Measurements from ENCODE around the gene CCK. TPM values are rescaled to one million over a fixed set of nuclear protein-coding genes. Genes with fewer than 3 reads are reported as not detected.
A peak's percentile ranks its signal among the peaks of the same experiment; 100 is the strongest.

The CCK gene
- total RNA-seq, 4 donors from 2014 or later: 1.6 TPM; not detected in 3

GRCh38 chr3:42235532-42235931 lies 30.5 kb downstream of the CCK start:
- DNase-seq (ENCODE audit: low spot score) (no peak), ATAC-seq (ENCODE audit: low FRiP score) (no peak)
- TF ChIP-seq, protein P1, sequence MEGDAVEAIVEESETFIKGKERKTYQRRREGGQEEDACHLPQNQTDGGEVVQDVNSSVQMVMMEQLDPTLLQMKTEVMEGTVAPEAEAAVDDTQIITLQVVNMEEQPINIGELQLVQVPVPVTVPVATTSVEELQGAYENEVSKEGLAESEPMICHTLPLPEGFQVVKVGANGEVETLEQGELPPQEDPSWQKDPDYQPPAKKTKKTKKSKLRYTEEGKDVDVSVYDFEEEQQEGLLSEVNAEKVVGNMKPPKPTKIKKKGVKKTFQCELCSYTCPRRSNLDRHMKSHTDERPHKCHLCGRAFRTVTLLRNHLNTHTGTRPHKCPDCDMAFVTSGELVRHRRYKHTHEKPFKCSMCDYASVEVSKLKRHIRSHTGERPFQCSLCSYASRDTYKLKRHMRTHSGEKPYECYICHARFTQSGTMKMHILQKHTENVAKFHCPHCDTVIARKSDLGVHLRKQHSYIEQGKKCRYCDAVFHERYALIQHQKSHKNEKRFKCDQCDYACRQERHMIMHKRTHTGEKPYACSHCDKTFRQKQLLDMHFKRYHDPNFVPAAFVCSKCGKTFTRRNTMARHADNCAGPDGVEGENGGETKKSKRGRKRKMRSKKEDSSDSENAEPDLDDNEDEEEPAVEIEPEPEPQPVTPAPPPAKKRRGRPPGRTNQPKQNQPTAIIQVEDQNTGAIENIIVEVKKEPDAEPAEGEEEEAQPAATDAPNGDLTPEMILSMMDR (IDR thresholded peaks at IDR 0.05): no peak

- TF ChIP-seq, protein P1 (IDR thresholded peaks at IDR 0.05): no peak
- DNase-seq (ENCODE audit: low spot score): no peak
- ATAC-seq (ENCODE audit: low FRiP score): no peak
Observed at GRCh38 chr3:42230860-42231259, 35.1 kb downstream of the CCK start.

GRCh38 chr3:42229942-42230688 lies 35.9 kb downstream of the CCK start:
- DNase-seq (ENCODE audit: low spot score) (no peak), ATAC-seq (ENCODE audit: low FRiP score) (no peak)
- TF ChIP-seq, protein P1 (IDR thresholded peaks at IDR 0.05): peak in 1 of 3 donors; percentile 6

DNA sequence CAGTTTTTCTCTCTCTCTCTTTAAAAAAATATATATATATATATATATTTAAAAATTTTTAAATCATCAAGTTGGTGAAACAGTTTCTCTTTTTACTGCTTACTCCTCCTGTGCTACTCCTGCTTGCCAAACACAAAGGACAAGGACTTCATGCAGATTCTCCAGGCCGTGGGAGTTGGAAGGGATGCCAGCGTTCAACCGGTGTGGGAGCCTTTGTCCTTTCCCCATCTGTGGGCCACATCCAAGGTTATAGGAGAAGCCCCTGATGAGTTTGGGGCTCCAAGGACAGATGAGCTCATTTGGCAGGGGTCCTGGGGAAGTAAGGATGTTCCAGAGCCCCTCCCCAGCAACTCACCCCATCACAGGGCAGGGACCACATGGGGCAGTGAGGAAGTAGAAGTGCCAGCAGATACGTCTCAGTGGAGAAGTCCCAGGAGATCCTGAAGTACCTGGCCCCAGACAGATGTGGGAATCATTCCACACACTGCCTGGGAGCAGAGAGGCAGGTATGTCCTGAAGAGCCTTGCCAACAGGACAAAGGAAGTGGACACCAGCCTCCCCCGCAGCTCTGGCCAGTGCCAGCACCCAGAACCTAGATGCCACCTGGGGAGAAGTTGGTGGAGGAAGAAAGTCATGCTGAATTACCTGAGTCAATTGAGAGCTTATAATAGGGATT lies 36.6 kb downstream of the CCK start:
- ATAC-seq (ENCODE audit: low FRiP score): no peak
- no peak for DNase-seq (ENCODE audit: low spot score)
- TF ChIP-seq, protein P1 (IDR thresholded peaks at IDR 0.05): no peak

- ATAC-seq (ENCODE audit: low FRiP score) (no peak), DNase-seq (ENCODE audit: low spot score) (no peak)
- TF ChIP-seq, protein P1 (IDR thresholded peaks at IDR 0.05): no peak
Observed at GRCh38 chr3:42228796-42229195, 37.2 kb downstream of the CCK start.

GRCh38 chr3:42226470-42227425 lies 39.2 kb downstream of the CCK start:
- DNase-seq (ENCODE audit: low spot score) (no peak), ATAC-seq (ENCODE audit: low FRiP score) (no peak)
- TF ChIP-seq, protein P1 (IDR thresholded peaks at IDR 0.05): no peak
